Measurements from ENCODE around the gene PHEX.

The PHEX gene

DNA sequence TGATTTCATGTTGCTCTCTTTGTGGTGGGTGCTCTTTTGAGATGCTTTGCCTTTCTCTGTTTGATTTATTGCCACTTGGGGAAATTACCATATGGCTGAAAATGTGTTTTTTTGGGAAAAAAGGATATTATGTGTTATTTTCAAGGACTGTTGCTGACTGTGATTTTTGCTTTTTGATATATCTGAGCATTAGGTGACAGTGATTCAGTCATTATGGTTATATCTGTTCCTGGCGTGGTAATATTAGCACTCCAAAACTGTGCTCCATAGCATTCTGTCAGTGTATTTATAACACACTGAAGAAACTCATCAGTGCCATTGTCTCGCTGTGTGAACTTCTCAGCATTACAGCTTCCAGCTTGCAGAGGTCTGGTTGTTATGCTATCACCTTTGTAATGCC is 73.8 kb downstream of the PHEX start:
- DNase-seq (ENCODE audit: low read depth) = no peak

- no peak for DNase-seq (ENCODE audit: low read depth)
These were observed 77.3 kb downstream of the PHEX start for GRCh38 chrX:22109442-22109841.

DNA sequence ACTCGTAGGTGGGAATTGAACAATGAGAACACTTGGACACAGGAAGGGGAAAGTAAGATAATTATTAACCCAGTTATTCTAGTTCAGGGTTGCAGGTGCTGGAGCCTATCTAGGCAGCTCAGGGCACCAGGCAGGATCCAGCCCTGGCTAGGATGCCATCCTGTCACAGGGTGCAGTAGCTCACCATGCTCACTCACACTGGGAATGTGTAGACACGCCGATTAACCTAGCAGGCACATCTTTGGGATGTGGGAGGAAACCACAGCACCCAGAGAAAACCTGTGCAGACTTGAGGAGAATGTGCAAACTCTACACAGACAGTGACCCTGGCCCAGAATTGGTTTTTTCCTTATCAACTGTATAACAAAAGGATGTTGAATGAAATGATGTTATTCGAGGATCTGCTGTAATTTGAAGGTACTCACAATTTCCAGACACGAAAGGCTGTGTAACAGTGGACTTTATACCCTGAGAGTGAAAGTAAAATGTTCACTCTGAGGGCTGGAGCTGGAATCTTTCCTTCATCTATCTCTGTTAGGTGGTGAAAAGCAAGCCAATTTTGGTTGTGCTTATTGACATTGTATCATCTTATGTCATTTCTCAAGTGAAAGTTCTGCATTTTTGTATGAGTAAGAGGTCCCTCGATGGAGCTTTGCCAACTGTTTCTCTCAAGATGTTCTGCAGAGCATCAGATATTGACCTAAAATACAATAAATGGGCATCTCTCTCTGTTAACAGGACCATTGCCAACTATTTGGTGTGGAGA is 78.8 kb downstream of the PHEX start:
- DNase-seq (ENCODE audit: low read depth) = no peak

DNA sequence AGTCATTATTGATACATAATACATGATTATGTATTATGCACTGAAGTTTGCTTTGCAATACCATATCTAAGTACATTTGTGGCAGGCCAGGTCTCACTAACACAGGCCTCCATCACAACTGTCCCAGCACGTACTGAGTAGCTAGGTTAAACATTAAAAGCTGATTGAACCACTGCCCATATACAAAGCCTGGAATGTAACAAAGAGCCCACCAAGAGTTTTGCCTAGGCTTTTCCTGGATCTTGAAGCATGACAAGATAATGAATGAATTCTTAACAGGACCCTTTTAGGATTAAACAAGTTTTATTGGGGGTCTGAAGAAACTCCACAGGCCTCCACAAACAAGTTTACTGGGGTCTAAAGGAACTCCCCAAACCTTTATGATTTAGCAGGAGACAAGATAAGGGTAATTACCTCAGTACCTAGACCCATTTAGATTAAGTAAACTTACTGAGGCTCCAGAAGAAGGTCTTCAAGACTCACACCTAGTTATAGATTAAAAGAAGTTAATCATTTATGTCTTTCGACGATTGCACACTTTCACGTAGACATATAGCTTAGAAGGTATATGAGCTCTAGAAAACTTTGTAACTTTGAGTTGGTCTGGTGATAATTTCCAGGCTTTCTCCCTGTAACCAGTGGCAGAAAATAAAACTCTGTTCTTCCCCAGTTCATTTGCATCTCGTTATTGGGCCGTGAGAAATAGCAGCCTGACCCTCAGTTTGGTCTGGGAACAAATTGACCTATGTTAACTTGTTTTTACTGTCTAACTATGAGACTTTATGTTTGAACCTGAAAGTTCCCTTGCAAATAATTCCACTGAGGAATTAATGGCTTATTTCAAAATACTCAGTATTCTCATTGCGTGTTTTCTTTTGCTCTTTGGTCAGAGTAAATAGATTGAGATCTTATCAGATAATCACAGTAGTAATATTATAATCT is 84.8 kb downstream of the PHEX start:
- no peak for DNase-seq (ENCODE audit: low read depth)

- DNase-seq (ENCODE audit: low read depth) = no peak
These were observed 85.5 kb downstream of the PHEX start for GRCh38 chrX:22117633-22118032.

DNA sequence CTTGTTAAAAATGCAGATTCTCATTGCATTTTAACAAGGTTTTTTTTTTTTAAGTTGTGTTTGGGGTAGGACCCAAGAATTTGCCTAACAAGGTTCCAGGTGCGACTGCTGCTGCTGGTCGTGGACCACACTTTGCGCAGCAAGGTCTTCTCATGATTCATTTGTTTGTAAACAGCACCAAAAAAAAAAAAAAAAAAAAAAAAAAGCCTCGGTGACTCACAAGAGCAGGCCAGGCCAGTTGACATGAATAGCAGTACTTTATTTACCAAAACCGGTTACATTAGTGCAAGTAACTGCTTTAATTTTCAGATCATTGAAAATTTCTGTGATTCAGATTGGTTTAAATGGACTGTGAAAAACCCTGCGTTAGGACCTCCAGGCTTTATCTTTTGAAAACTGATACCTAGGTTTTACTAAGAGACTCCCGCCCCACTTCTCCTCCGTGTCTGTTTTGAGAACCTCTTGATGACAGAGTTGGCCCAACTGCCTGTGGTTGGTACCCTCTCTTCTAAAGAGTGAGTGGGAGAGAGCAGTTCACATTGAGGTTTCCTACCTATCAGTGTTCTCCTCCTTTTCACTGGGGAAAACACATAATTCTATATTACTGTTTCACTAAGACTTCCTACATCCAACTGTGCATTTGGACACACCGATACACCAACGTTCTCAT is 86.2 kb downstream of the PHEX start:
- no peak for DNase-seq (ENCODE audit: low read depth)

DNA sequence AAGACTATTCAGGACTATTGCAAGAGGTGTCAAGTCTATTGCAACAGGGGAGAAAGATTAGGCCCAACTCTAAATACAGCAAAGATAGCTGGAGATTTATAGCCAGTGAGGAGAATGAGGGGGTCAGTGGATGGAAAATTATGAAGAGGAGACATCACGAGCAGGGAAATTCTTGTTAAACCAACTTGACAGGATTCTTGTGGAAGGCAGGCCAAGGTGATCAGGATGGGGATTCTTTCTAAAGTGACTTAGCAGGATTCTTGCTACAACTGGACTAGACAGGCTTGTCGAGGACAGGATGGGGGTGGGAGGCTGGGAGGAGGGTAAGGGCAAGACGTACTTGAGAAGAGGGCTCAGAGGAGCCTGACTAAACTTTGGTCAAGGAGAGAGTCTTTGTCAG is 89.0 kb downstream of the PHEX start:
- no peak for DNase-seq (ENCODE audit: low read depth)

GRCh38 chrX:22122510-22122909 is 90.4 kb downstream of the PHEX start:
- DNase-seq (ENCODE audit: low read depth) = no peak

GRCh38 chrX:22124098-22124497 is 92.0 kb downstream of the PHEX start:
- DNase-seq (ENCODE audit: low read depth) = no peak

- DNase-seq (ENCODE audit: low read depth) = no peak
These were observed 93.4 kb downstream of the PHEX start for GRCh38 chrX:22125481-22125880.

DNA sequence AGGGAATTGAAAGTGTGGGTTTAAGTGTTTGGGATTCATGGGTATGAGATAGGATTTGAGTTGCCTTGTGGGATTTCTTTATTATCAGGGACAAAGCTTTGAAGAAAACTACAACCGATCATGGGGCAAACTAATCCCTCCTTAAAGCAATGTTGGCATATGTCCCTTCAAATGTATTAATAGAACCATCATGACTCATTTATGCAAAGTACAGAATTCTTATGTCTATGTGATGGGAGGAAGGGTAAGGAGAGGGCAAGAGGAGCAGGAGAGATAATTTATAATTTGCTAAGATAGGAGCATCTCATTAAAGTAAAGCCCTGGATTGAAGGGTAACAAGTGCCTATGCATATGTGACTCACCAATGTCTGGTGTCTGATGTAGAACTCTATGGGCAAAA is 94.2 kb downstream of the PHEX start:
- no peak for DNase-seq (ENCODE audit: low read depth)

- no peak for DNase-seq (ENCODE audit: low read depth)
These were observed 96.8 kb downstream of the PHEX start for GRCh38 chrX:22128961-22129360.

DNA sequence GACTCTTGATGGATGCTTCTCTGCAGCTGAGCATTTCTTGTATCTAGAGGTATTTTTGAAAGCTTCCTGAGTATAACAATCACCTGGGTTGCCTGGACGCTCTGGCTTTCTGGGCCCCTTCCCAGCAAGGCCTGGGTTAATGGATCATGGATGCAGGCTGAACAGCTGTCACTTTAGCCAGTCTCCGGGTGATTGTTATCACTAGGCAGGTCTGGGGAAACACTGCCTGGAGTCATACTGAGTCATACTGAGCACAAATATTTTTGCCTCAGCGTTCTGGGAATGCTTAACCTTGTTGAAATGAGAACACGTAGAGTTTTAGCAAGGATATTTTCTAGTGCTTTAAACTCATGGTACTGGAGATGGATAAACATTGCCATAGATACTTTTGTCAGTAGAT is 102.6 kb downstream of the PHEX start:
- DNase-seq (ENCODE audit: low read depth) = no peak

- DNase-seq (ENCODE audit: low read depth) = no peak
These were observed 103.1 kb downstream of the PHEX start for GRCh38 chrX:22135171-22135711.

- no peak for DNase-seq (ENCODE audit: low read depth)
These were observed 104.0 kb downstream of the PHEX start for GRCh38 chrX:22135994-22136684.

DNA sequence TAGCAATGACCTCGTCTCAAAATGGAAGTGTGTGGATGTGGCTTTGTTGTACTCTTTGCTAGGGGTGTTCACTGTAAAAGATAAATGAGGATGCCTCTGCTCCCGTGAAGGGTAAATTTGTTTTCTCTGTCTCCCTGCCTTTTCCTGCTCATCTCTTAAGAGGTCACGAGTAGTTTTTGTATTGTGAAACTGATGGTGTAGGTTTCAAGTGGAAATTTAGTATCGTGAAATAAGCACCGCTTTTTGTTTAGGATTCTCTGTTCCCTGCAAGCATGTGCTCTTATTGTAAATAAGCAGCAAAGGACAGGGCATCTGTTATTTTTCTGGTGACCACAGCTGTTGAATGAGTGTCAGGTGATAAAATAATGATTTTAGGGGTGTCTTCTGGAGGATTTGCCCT is 104.6 kb downstream of the PHEX start:
- no peak for DNase-seq (ENCODE audit: low read depth)

- no peak for DNase-seq (ENCODE audit: low read depth)
These were observed 107.7 kb downstream of the PHEX start for GRCh38 chrX:22139822-22140221.

DNA sequence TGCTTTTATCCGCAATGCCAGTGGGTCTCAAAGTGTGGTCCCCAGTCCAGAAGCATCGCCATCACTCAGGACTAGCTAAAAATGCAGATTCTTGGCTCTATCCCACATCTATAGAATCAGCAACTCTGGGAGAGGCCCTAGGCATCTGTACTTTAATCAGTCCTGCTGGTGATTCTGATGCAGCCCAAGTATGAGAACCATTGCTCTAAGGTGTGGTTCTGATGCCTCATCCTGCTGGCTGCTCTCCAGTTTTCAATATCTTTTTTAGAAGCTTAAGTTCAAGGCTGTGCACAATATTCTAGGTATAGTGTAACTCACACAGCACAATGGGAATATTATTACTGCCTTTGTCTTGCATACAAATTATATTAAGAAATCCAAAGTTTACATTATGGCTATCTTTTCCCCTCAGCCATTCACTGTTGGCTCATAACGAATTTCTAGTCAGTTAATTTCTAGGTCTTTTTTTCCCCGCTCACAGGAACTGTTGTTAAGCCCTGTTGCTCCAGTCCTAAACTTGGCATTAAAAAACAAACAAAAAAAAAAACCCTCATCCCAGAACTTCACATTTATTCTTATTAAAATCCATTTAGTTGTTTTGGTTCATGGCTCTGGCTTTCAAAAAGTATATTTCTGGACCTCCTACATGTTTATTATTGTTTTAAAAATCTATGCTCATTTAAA is 109.1 kb downstream of the PHEX start:
- DNase-seq (ENCODE audit: low read depth) = no peak

DNA sequence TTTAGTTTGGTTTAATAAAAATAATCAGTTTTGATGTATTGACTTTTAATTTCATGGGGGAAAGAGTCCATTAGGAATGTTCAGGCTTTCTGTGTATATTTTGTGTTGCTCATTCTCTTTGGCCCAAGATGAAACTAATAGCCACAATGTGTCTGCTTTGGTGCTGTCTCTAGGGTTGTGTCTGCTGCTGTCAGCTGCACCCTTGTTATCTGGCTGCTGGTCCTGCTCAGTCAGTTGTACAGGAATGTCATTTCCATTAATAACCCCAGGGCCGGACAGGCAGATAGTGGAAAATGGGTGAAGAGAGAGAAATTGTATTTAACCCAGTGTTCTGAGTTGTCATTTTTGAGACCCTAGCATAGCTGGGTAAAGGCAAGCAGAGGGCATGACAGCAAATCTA is 115.1 kb downstream of the PHEX start:
- DNase-seq (ENCODE audit: low read depth) = no peak

DNA sequence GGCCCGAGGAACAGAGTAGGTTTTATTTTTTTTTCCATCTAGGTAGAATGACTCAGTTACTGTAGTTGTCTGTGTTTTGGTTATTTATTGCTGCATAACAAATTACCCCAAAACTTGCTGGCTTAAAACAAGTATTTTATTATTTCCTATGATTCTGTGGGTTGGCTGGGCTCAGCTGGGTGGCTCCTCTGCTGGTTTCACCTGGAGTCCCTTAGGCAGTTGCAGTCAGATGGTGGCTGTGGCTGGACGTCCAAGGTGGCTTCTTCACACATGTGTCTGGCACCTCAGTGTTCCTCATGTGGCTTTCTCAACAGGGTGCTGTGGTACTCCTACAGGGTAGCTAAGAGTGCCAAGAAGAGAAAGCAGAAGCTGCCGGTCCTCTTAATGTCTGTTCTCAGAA is 115.8 kb downstream of the PHEX start:
- no peak for DNase-seq (ENCODE audit: low read depth)

DNA sequence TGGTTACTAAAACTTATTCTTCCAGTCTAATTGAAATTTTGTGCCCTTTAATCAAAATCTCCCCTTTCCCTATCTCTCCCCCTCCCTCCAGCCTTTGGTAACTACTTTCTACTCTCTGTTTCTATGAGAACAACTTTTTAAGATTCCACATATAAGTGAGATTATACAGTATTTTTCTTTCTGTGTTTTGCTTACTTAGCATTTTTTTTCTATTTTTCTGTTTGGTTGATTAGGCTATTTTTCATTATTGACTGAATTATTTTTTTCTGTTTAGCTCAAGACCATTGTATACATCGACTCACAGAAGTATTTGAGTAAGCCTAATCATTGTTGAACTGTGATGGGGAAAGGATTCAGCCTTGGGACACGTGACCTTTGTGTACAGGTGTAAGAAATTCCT is 116.4 kb downstream of the PHEX start:
- DNase-seq (ENCODE audit: low read depth) = no peak

Data from activated T-helper 9 cell treated with anti-CD3 and anti-CD28 coated beads, Interleukin-2, amount 50 U/mL, for 16 hours (primary cell).